Measurements from ENCODE around the gene CWC25. TPM values are rescaled to one million over a fixed set of nuclear protein-coding genes. Genes with fewer than 3 reads are reported as not detected.

Gene CWC25
- total RNA-seq, result 8.5 and 10.5 TPM in 2 replicates

DNA sequence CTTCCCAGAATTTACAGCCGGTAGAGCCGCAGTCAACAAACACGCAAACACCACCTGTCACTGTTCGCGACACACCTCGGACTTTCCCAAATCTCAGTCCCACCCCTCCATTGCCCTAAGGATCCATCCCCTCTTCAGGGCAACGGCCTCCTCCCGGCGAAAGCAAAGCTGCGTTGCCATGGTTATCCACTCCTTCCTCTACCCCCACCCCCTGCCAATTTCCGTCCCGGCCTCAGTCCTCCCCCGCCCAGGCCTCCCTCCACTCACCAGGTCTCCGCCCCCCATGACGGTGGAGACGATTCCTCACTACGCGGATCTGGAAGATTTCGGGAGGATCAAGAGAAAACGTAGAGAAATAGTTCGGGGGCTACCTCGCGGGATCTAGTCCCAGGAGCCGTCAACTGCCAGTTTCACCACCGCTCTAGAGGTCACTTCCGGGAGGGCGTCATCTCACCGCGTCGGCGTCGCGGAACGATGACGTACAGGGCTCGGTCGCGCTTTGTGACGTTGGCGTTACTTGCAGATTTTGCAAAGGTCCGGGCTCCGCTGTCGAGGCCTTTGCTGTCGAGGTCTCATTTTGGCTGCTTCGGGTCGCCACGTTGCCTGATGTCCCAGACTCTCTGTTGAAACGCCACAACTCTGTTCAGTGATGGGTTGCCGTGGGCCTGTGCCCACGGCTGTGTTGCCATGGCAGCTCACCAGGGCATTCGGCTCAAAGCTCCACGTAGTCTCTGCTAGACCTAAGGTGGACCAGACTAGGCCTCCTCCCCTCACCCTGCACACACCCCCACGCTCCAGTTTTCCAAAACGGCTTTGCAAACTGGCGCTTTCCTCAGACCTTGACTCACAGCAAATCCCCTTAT lies at the start of gene CWC25:
Gene CWC25 (minus strand): TSS at position 423 of the 863 bp plus-strand sequence. CDS start 138 bp downstream, at position 285.

DNA sequence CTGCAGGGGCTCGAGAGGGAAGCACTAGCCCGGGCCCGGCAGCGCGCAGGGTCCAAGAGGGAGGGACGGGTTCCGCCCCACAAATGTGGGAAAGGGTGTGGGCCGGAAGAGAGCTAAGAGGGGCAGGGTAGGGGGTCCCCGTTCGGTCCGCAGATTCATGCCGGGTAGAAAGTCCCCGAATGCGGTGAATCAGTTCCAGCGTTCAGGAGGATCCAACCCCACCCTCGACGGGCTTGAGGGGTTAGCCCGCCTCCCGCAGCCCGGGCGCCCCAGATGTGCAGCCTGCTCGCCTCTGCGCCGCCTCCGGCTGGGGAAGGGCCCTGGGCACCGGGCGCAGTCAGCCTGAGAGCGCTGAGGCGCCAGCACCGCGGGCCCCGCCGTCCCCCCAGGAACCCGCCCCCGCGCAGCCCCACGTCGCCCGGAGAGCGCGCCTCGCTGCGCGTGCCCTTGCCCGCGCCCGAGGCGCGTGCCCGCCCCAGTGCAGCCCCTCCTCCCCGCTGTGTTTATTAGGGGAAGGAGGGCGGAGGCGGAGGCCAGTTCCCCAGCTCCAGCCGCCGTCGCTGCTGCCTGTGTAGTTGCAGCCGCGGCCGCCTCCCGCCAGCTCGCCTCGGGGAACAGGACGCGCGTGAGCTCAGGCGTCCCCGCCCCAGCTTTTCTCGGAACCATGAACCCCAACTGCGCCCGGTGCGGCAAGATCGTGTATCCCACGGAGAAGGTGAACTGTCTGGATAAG lies 44.6 kb upstream of the CWC25 start, which contains the start of gene LASP1:
Gene LASP1 (plus strand): TSS at position 533 of the 733 bp plus-strand sequence. CDS start 132 bp downstream, at position 665.

DNA sequence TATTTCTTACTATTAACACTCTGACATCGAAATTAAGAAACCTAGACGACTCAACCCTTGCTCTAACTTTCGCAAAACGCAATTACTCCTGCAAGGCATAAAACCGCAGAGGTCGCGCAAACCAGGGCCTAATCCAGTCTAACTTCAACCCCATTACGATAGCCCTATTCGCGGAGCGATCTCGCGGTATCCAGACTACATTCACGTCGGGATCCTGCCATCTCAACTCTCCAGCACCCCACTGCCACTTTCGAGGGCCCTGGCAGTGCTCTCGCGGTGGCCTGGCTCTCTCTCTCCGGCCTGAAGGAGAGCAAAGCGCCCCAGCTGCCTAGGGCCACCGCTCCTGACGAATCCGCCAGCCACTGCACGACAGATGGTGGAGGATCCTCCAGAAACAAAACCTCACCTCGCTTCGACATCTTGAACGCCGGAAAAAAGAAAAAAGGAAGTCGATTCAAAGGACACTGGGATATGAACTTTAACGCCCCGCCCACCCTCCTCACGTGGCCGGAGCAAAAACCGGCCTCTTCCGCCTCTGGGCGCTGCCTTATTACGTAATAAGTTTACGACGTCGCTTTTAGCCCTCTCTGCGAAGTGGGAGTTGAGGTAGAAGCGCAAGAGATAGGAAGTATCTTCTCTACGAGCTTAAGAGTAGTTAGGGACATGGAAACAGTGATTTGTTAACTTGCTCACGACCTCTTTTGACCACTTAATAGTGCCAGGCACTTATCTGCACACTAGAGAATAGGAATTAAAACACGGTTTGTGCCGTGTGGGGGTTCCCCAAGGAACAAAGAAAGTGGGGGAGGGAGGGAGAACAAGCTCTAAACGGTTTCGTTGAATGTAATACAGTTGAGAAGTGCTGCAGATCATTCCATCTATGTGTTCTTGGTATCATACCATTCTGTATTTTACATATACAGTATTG lies 28.4 kb upstream of the CWC25 start, which contains the start of gene RPL23:
Gene RPL23 (minus strand): TSS at position 430 of the 928 bp plus-strand sequence. CDS start 11 bp downstream, at position 419.

DNA sequence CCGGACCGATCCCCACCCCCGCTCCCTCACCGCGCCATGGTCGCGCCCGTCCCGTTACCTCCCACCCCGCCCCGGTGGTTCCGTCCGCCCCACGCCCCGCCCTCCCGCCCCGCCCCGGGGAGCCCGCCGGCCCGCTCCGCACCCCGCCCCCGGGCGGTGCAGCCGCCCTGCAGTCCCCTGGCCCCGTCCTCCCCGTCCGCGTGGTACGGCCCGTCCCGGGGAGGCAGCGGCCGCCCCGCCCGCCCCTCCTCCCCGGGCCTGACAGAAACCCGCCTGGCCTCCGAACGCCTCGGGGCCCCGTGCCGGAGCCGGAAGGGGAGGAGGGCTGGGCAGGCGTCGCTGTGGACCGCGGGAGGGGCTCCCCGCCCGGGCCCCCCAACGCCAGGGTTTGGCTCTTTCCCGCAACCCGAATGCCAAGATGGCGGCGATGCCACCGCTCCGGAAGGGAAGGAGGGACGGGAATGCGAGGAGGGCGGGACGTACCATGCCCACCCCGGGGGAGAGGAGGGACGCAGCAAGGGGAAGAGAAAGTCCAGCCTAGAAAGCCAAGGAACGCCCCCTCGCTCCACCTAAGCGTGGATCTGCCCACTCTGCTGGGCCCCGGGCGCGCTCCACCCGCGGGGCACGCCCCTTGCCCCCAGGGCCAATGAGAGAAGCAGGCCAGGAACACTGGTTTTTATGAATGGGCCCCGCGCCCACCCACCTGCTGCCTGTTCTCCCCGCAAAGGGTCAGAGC lies 25.5 kb downstream of the CWC25 start, which contains the start of gene PIP4K2B:
Gene PIP4K2B (minus strand): TSS at position 56 of the 736 bp plus-strand sequence. CDS start 132 bp downstream, outside the sequence.

DNA sequence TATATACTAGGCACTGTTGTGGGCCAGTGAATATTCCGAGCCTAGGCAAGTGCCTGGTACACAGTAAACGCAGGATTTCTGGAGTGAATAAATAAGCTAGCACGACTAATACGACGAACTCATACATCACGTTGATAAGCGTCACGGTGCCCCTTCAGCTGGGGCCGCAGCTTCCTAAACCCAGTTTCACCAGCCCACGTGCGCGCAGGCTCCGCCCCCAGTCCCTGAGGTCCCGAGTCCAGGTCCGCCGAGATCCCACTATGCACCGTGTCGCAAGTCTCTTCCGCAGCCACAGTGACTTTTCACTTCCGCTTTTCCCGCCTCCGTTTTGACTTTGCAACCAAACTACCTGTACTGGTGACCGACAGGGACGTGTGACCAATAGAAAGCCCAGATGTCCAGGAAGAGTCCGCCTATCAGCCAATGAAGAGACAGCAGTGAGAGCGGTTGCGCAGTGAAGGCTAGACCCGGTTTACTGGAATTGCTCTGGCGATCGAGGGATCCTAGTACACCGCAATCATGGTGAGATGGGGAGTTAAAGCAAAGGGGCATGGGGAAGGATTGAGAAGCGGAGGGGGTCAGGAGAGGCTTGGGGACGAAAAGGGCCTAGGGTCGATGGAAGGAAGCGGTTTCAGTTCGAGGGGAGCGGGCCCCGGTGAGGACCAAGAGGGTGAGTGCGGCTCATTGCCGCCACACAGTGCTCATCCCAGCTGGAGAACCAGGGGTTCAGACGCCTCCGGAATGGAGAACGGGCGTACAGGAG lies 72.6 kb downstream of the CWC25 start, which contains the start of gene PSMB3:
Gene PSMB3 (plus strand): TSS at position 434 of the 763 bp plus-strand sequence. CDS start 86 bp downstream, at position 520.

Other genes starting within 250 kb of the CWC25 start
- gene SRCIN1, start 219.4 kb downstream of the CWC25 start, total RNA-seq, result under 0.01 TPM in 1 of 2 replicates, not detected in the other
- gene EPOP, start 150.4 kb downstream of the CWC25 start, total RNA-seq, result 4.4 and 6.7 TPM in 2 replicates
- 17.0 and 28.3 TPM in 2 replicates for gene MLLT6, start 120.0 kb downstream of the CWC25 start, total RNA-seq
- gene CISD3, start 95.0 kb downstream of the CWC25 start, total RNA-seq, result 8.0 and 12.4 TPM in 2 replicates
- 4.8 and 8.5 TPM in 2 replicates for gene PCGF2, start 77.0 kb downstream of the CWC25 start, total RNA-seq
- gene PSMB3, start 72.6 kb downstream of the CWC25 start, total RNA-seq, result 116 and 187 TPM in 2 replicates
- 45.4 and 54.4 TPM in 2 replicates for gene PIP4K2B, start 25.8 kb downstream of the CWC25 start, total RNA-seq
- 1,910 and 2,508 TPM in 2 replicates for gene RPL23, start 28.4 kb upstream of the CWC25 start, total RNA-seq
- 255 and 440 TPM in 2 replicates for gene LASP1, start 44.7 kb upstream of the CWC25 start, total RNA-seq
- not detected in 2 replicates for gene FBXO47, start 142.1 kb upstream of the CWC25 start, total RNA-seq